ENCODE measurements around the gene TRMT44.

GRCh38 chr4:8405516-8405875 lies 35.1 kb upstream of the TRMT44 start:
- TF ChIP-seq CTCF (conservative IDR thresholded peaks at IDR 0.05) (no peak), EZH2 (IDR thresholded peaks at IDR 0.05; ENCODE audit: low read depth) (no peak)

All from PC-9 (cell line).